ENCODE measurements around the gene CCDC167.

CCDC167 gene

DNA sequence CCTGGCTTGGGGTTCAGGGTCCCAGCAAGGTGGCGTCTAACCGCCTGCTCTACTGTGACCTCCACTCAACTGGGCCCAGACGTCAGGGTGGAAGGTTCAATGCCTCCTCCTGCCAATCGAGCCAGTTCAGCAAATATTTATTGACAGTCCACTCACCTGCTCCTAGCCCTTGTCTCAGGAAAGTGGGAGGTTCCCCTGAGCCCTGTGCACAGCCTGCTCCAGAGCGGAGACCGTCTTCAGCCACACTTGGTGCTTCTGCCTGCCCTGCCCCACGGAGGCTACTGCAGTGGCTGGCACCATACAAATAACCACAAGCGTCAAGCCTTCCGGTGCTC lies 6.1 kb downstream of the CCDC167 start:
- H3K4me3 ChIP-seq (ENCODE audit: control insufficient read depth, low read depth, low read length), result no peak overlapping the region
- TF ChIP-seq, protein P1, sequence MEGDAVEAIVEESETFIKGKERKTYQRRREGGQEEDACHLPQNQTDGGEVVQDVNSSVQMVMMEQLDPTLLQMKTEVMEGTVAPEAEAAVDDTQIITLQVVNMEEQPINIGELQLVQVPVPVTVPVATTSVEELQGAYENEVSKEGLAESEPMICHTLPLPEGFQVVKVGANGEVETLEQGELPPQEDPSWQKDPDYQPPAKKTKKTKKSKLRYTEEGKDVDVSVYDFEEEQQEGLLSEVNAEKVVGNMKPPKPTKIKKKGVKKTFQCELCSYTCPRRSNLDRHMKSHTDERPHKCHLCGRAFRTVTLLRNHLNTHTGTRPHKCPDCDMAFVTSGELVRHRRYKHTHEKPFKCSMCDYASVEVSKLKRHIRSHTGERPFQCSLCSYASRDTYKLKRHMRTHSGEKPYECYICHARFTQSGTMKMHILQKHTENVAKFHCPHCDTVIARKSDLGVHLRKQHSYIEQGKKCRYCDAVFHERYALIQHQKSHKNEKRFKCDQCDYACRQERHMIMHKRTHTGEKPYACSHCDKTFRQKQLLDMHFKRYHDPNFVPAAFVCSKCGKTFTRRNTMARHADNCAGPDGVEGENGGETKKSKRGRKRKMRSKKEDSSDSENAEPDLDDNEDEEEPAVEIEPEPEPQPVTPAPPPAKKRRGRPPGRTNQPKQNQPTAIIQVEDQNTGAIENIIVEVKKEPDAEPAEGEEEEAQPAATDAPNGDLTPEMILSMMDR (conservative IDR thresholded peaks at IDR 0.05; ENCODE audit: control insufficient read depth, insufficient read depth, low read depth, low read length), result no peak
- DNase-seq (ENCODE audit: low read depth), result no peak

DNA sequence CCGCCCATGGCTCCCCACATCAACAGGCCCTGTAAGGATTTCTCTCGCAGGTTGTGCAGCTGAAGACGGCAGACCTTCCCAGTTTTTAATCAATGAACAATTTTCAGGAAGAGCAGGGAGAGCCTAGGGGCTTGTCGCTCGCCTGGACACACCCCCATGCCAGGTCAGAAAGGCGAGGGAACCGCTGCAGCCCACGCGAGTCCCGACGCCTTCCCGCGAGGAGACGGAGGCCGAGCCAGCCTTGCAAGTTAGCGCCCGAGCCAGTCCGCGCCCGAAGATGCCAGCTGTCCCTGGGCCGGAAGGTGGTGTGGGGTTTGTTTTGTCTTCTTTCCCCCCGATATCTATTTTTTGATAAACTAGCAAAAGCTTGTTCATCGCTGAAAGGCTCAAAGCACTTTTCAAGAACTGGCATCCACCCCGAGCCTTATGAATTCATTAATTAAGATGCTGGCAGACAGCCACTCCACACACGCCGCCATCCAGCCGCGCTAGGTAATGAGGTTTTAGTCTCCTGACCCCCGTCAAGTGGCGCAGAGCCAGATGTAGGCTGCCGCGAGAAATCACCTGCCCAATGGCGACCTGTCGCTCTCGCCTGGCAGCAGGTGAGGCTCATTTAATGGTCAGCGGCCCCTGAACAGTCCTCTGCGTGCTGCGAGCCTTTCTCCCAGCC lies 6.6 kb downstream of the CCDC167 start:
- TF ChIP-seq, protein P1 (conservative IDR thresholded peaks at IDR 0.05; ENCODE audit: control insufficient read depth, insufficient read depth, low read depth, low read length), result no peak
- DNase-seq (ENCODE audit: low read depth), result no peak
- H3K4me3 ChIP-seq (ENCODE audit: control insufficient read depth, low read depth, low read length), result no peak overlapping the region

DNA sequence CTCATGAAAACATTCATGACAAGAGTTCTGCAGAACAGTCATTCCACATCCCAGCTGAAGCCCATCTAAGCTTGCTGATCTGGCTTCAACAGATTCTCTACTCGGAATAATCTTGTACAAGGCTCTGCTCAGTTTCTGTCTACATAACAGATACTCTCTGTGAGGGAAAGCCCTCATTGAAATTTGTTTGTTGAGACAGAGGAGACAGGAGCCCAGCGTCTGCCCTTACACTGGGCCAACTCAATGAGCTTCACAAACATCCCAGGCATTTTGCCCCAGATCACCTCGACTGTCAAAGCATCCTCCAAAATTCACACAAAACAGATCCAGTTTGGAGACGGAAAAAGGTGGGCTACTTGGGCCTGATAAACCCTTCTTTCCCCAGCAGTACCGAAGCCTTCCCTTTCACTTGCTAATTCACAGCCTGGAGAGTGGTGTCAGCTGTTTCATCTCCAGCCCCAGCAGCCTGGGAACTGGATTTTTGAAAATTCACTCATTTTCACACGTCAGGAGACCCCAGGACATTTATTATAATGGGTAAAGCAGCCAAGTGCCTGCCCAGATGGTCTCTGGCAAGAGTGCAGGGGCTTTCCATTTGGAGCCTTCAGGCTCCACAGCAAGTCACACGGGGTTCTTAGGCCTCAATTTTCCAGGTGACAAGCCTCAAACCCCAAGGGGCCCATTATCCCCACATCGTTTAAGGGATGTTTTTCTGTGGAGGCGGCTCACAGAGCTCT lies 7.3 kb downstream of the CCDC167 start:
- no peak overlapping the region for H3K4me3 ChIP-seq (ENCODE audit: control insufficient read depth, low read depth, low read length)
- TF ChIP-seq, protein P1 (conservative IDR thresholded peaks at IDR 0.05; ENCODE audit: control insufficient read depth, insufficient read depth, low read depth, low read length), result no peak
- DNase-seq (ENCODE audit: low read depth), result no peak

DNA sequence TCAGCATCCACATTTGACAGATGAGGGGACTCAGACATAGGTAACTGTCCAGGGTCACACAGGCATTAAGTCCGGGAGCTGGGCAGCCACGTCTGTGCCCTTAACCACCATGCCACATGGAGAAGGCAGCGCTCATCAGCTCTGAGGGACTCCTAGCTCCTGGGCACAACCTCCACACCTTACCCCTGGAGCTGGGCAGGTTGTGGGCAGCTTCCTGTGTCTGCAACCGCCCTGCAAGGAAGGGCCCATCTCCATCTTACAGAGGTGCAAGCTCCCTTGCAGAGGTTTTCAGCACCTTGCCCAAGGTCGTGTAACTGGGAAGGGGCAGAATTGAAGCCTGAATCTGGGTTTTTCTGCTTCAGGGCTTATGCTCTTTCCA lies 7.9 kb downstream of the CCDC167 start:
- no peak overlapping the region for H3K4me3 ChIP-seq (ENCODE audit: control insufficient read depth, low read depth, low read length)

DNA sequence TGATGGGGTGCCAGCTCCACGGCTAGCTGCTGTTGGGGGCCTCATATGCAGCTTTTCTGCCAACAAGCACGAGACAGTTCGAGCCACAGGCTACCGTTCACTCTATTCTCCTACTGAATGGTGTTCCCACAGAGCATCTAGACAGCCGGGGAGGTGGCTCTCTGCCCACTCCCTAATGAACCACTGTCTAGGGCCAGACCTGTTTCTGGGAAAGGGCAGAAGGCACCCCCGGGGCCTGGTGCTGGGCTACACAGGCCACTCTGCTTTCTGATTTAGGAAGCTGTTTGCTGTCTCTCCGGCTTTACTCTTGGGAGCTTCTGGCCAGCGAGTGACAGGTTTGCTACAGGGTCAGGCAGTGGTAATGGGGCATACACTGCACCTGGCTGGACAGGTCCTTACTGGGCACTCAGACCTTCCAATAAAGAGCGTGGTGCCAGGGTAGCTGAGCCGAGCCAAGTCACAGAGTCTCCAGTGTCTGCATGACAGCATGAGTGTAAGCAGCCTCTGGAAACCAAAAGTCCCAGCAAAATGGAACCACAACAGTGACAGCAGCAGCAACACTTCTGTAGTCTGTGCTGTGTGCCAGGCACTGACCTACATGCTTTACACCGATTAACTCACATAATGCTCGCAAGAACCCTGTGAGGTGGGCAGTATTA lies 8.4 kb downstream of the CCDC167 start:
- no peak overlapping the region for H3K4me3 ChIP-seq (ENCODE audit: control insufficient read depth, low read depth, low read length)
- TF ChIP-seq, protein P1 (conservative IDR thresholded peaks at IDR 0.05; ENCODE audit: control insufficient read depth, insufficient read depth, low read depth, low read length), result no peak
- DNase-seq (ENCODE audit: low read depth), result no peak

More for the DNA sequence above, 7.9 kb downstream of the CCDC167 start:
- DNase-seq (ENCODE audit: low read depth), result no peak
- TF ChIP-seq, protein P1 (conservative IDR thresholded peaks at IDR 0.05; ENCODE audit: control insufficient read depth, insufficient read depth, low read depth, low read length), result no peak

DNA sequence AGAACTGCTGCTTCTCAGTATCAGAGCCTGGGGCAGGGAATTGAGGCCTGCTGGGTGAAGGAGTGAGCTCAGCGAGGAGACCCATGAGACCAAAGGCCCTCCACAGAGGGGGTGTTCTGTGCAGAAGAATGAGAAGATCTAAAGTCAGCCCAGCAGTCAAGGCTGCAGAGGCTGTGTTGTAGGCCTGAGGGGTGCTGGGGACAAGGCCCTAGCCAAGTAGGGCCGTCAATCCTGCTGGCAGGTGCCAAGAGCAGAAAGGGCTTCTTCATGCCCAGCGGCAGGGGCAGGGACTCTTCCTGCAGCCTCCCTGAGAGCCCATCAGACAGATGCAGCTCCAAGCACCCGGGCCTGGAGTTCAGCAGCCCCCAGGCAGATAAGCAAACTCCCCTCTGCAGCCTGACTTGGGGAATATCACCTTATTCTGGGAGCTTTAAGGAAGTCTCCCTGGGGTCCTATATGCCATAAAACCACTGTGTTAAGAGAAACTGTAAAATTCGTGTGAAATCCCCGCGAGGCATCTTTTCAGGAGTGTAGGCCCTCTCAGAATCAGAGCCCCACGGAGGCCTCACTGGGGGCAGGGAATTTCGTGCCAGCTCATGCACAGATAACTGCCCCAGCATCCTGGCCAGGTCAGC lies 9.0 kb downstream of the CCDC167 start:
- TF ChIP-seq, protein P1 (conservative IDR thresholded peaks at IDR 0.05; ENCODE audit: control insufficient read depth, insufficient read depth, low read depth, low read length), result no peak
- DNase-seq (ENCODE audit: low read depth), result no peak
- no peak overlapping the region for H3K4me3 ChIP-seq (ENCODE audit: control insufficient read depth, low read depth, low read length)

Measured in fibroblast of mammary gland (primary cell).